HG03469 (cell line): ENCODE measurements around the gene SUPT16H.
"Not testable (repeated sequence)": the region's sequence is repeated elsewhere in the genome, so short reads cannot be mapped to it uniquely, and the experiment has no call there.

Experiments
- ATAC-seq: cut with Tn5 transposase; IDR thresholded peaks from one replicate; pipeline ENCODE4 v1.9.1; 2021; ENCODE audit warnings: mild to moderate bottlenecking, moderate library complexity, moderate number of reproducible peaks; ENCODE audit not compliant: unreplicated experiment

The SUPT16H gene

GRCh38 chr14:21307637-21308036 is 76.2 kb downstream of the SUPT16H start:
- ATAC-seq, result no peak

GRCh38 chr14:21302836-21303140 is 81.0 kb downstream of the SUPT16H start:
- ATAC-seq, result not testable (repeated sequence)

GRCh38 chr14:21302013-21302835 is 81.6 kb downstream of the SUPT16H start:
- no peak for ATAC-seq
